ENCODE data around the gene SNRK. TPM values are rescaled to one million over a fixed set of nuclear protein-coding genes. Genes with fewer than 3 reads are reported as not detected.

The SNRK gene
- polyA plus RNA-seq, 3 donors = 12.8 to 19.7 (median 16.1) TPM

DNA sequence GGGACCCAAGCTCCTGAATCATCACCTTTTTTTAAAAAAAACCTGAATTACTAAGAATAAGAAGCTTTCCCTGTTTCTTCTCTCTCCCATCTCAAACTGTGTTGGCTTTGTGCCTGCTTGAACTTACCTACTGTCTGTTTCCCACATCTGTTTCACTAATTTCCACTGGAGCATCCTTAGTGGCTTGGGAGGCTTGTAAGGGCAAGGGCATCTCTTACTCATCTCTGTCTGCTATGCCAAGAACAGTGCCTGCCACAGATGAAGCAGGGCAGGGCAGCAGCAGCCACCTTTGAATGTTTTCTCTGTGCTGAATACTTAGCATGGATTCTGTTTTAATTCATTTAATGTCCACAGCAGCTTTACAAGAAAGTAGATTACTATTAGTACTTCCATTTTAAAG is 42.3 kb downstream of the SNRK start:
- DNase-seq = no peak
- H3K4me1 Mint-ChIP-seq = peaks cover 57% of the 10 kb centered on the region
- H3K79me2 ChIP-seq (ENCODE audit: insufficient read depth, low read length) = peaks cover 100% of the 10 kb centered on the region
- H3K4me3 ChIP-seq (replicated peaks in 1 of 3; ENCODE audit: low read depth in 2 of 3, low read length in 3 of 3) = no peak overlapping the region
- H3K36me3 Mint-ChIP-seq = peaks cover 25 to 34% of the 10 kb centered on the region in 2 donors
- no peaks in the 10 kb centered on the region for H3K9me3 ChIP-seq (replicated peaks in 1 of 2; ENCODE audit: control insufficient read depth in 1 of 2, insufficient read depth in 1 of 2, low read length in 2 of 2)
- no peak overlapping the region for H3K4me2 ChIP-seq (replicated peaks; ENCODE audit: extremely low read depth, low read length, poor library complexity, severe bottlenecking)
- H3K36me3 ChIP-seq (replicated peaks in 1 of 2; ENCODE audit: control insufficient read depth in 1 of 2, insufficient read depth in 2 of 2, low read length in 2 of 2) = peaks cover 10 to 25% of the 10 kb centered on the region in 2 donors
- H3K4me3 Mint-ChIP-seq = no peak overlapping the region
- no peaks in the 10 kb centered on the region for H3K27me3 Mint-ChIP-seq (ENCODE audit: low read depth in 3 of 3)
- intact Hi-C loops (cut with micrococcal nuclease) = loop anchor here in 1 of 2 donors (10.0 kb wide), 1 partner anchor 46 kb away; no protein-coding TSS in a partner anchor
- H3K27me3 ChIP-seq (ENCODE audit: control insufficient read depth in 2 of 2, insufficient read depth in 2 of 2, low read length in 2 of 2) = no peaks in the 10 kb centered on the region
- peaks cover 98% of the 10 kb centered on the region for H4K20me1 ChIP-seq (ENCODE audit: insufficient read depth, low read length)
- H2AFZ ChIP-seq (ENCODE audit: insufficient read depth, low read depth, low read length, poor library complexity, severe bottlenecking) = no peak overlapping the region
- H3K9me3 Mint-ChIP-seq = no peaks in the 10 kb centered on the region
- H3K9ac ChIP-seq (ENCODE audit: insufficient read depth, low read length, poor library complexity, severe bottlenecking) = no peak overlapping the region
- peak overlapping the region in 1 of 2 donors; percentile 69 for H3K27ac ChIP-seq (ENCODE audit: low read depth in 1 of 2, low read length in 2 of 2)
- peaks cover 27 to 52% of the 10 kb centered on the region in 2 donors for H3K4me1 ChIP-seq (ENCODE audit: control insufficient read depth in 1 of 2, insufficient read depth in 2 of 2, low read length in 2 of 2)
- TF ChIP-seq, protein P1, sequence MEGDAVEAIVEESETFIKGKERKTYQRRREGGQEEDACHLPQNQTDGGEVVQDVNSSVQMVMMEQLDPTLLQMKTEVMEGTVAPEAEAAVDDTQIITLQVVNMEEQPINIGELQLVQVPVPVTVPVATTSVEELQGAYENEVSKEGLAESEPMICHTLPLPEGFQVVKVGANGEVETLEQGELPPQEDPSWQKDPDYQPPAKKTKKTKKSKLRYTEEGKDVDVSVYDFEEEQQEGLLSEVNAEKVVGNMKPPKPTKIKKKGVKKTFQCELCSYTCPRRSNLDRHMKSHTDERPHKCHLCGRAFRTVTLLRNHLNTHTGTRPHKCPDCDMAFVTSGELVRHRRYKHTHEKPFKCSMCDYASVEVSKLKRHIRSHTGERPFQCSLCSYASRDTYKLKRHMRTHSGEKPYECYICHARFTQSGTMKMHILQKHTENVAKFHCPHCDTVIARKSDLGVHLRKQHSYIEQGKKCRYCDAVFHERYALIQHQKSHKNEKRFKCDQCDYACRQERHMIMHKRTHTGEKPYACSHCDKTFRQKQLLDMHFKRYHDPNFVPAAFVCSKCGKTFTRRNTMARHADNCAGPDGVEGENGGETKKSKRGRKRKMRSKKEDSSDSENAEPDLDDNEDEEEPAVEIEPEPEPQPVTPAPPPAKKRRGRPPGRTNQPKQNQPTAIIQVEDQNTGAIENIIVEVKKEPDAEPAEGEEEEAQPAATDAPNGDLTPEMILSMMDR (IDR thresholded peaks at IDR 0.05) = no peak
- peak overlapping the region in 2 of 7 donors; percentile 15 to 90 for H3K27ac Mint-ChIP-seq

DNA sequence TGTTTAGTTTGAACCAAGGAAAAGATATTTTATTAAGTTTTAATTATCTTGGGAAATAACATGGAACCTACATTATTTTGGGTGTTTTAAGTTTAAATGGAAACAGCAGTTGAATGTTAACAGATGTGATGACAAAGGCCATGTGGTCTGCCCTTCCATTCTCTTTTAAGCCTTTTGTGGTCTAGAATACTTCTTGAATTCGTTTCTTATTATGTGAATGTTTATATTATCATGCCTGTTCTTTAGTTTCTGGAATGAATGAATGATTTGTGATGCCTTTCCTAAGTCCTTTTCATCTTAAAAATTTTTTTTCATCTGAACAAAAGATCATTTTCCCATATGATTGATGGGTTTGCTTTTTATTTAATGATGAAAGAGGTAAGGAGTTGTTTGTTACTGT is 44.6 kb downstream of the SNRK start:
- H3K27me3 Mint-ChIP-seq (ENCODE audit: low read depth in 3 of 3) = no peaks in the 10 kb centered on the region
- WGBS (ENCODE audit: insufficient coverage) = no CpG with 5 or more reads among the region's 1 CpG
- no peak for DNase-seq
- peak overlapping the region in 2 of 7 donors; percentile 4 to 25 for H3K27ac Mint-ChIP-seq
- peaks cover 85% of the 10 kb centered on the region for H4K20me1 ChIP-seq (ENCODE audit: insufficient read depth, low read length)
- peaks cover 32 to 52% of the 10 kb centered on the region in 2 donors for H3K36me3 Mint-ChIP-seq
- intact Hi-C loops (cut with micrococcal nuclease) = no loop called here
- no peak overlapping the region for H3K4me3 Mint-ChIP-seq
- peak overlapping the region in 1 of 2 donors; percentile 50 for H3K27ac ChIP-seq (ENCODE audit: low read depth in 1 of 2, low read length in 2 of 2)
- no peak overlapping the region for H2AFZ ChIP-seq (ENCODE audit: insufficient read depth, low read depth, low read length, poor library complexity, severe bottlenecking)
- H3K9ac ChIP-seq (ENCODE audit: insufficient read depth, low read length, poor library complexity, severe bottlenecking) = no peak overlapping the region
- peaks cover 100% of the 10 kb centered on the region for H3K79me2 ChIP-seq (ENCODE audit: insufficient read depth, low read length)
- TF ChIP-seq, protein P1 (IDR thresholded peaks at IDR 0.05) = no peak
- peaks cover 5 to 9% of the 10 kb centered on the region in 2 donors for H3K9me3 ChIP-seq (replicated peaks in 1 of 2; ENCODE audit: control insufficient read depth in 1 of 2, insufficient read depth in 1 of 2, low read length in 2 of 2)
- no peaks in the 10 kb centered on the region for H3K27me3 ChIP-seq (ENCODE audit: control insufficient read depth in 2 of 2, insufficient read depth in 2 of 2, low read length in 2 of 2)
- peaks cover 17 to 31% of the 10 kb centered on the region in 2 donors for H3K4me1 ChIP-seq (ENCODE audit: control insufficient read depth in 1 of 2, insufficient read depth in 2 of 2, low read length in 2 of 2)
- H3K4me3 ChIP-seq (replicated peaks in 1 of 3; ENCODE audit: low read depth in 2 of 3, low read length in 3 of 3) = no peak overlapping the region
- H3K36me3 ChIP-seq (replicated peaks in 1 of 2; ENCODE audit: control insufficient read depth in 1 of 2, insufficient read depth in 2 of 2, low read length in 2 of 2) = peaks cover 23 to 42% of the 10 kb centered on the region in 2 donors
- peaks cover 8 to 18% (median 11%) of the 10 kb centered on the region in 7 donors for H3K9me3 Mint-ChIP-seq
- peaks cover 41% of the 10 kb centered on the region for H3K4me1 Mint-ChIP-seq
- no peak overlapping the region for H3K4me2 ChIP-seq (replicated peaks; ENCODE audit: extremely low read depth, low read length, poor library complexity, severe bottlenecking)

All from CD14-positive monocyte (primary cell).